H1 (cell line): ENCODE measurements around the gene ELOA. TPM values are rescaled to one million over a fixed set of nuclear protein-coding genes. Genes with fewer than 3 reads are reported as not detected.

Experiments
- CTCF ChIA-PET: fragments of 300-600 bp; sonication (Branson Sonifier 250); formaldehyde crosslinking; loops from one replicate; lab custom pipeline; 2021; ENCODE audit not compliant: partially characterized antibody; lab: Charles Lee
- POLR2A ChIA-PET: fragments of 300-600 bp; sonication (Branson Sonifier 250); formaldehyde crosslinking; loops from one replicate; lab custom pipeline; 2021; ENCODE audit warnings: inconsistent platforms; ENCODE audit not compliant: partially characterized antibody; lab: Charles Lee
- DNase-seq, 2 experiments: peaks; one replicate each; pipeline versions ENCODE4 v3.0.0 to v3.0.0-alpha.2; 2010 to 2022; ENCODE audit warnings: low spot score in 2 of 2, low read depth in 1 of 2, mixed read lengths in 1 of 2
- FAIRE-seq: peaks from 2 replicates; lab custom pipeline; 2011; peaks lifted over from hg19 to GRCh38; lab: Jason Lieb, UNC
- H2AFZ ChIP-seq: 2 replicates; pipeline ENCODE4 v1.8.1; 2012; ENCODE audit warnings: low read length, inconsistent platforms
- H2AK5ac ChIP-seq: 2 replicates; pipeline ENCODE4 v1.6.1; 2013; ENCODE audit warnings: low read depth, low read length
- H2BK120ac ChIP-seq: replicated peaks from 2 replicates; pipeline ENCODE3; 2013; ENCODE audit warnings: low read depth, low read length, inconsistent platforms
- H2BK12ac ChIP-seq: 2 replicates; pipeline ENCODE4 v1.6.1; 2013; ENCODE audit warnings: low read depth, low read length
- H2BK15ac ChIP-seq: 2 replicates; pipeline ENCODE4 v1.6.1; 2013; ENCODE audit warnings: low read length
- H2BK20ac ChIP-seq: 2 replicates; pipeline ENCODE4 v1.6.1; 2013; ENCODE audit warnings: low read length
- H2BK5ac ChIP-seq: 2 replicates; pipeline ENCODE4 v1.6.1; 2013; ENCODE audit warnings: low read depth, low read length
- H3K14ac ChIP-seq: 2 replicates; pipeline ENCODE4 v1.6.1; 2013; ENCODE audit warnings: inconsistent platforms; ENCODE audit not compliant: insufficient read length
- H3K18ac ChIP-seq: 2 replicates; pipeline ENCODE4 v1.6.1; 2013; ENCODE audit warnings: low read length; ENCODE audit errors: extremely low read depth
- H3K23ac ChIP-seq: 2 replicates; pipeline ENCODE4 v1.6.1; 2013; ENCODE audit warnings: inconsistent platforms; ENCODE audit not compliant: insufficient read length
- H3K23me2 ChIP-seq: 2 replicates; pipeline ENCODE4 v1.6.1; 2013; ENCODE audit warnings: low read depth, low read length
- H3K27ac ChIP-seq: 2 replicates; pipeline ENCODE4 v1.6.1; 2011; ENCODE audit warnings: low read depth, low read length, inconsistent platforms
- H3K27me3 ChIP-seq, 4 experiments: replicated peaks in 1 of 4; 1 replicate in 1 of 4; 2 replicates in 3 of 4; pipeline versions ENCODE4 v1.6.1 to v1.8.1; 2011 to 2013; ENCODE audit warnings: low read length in 3 of 4, mild to moderate bottlenecking in 3 of 4, inconsistent platforms in 2 of 4, mixed read lengths in 2 of 4, moderate library complexity in 1 of 4; ENCODE audit not compliant: control insufficient read depth in 3 of 4, insufficient read depth in 3 of 4; ENCODE audit errors: extremely low read depth in 1 of 4
- H3K36me3 ChIP-seq, 4 experiments: 2 replicates each; pipeline versions ENCODE4 v1.6.1 to v1.8.1; 2011 to 2013; ENCODE audit warnings: mild to moderate bottlenecking in 4 of 4, low read length in 3 of 4, moderate library complexity in 2 of 4, control low read depth in 1 of 4, inconsistent platforms in 1 of 4; ENCODE audit not compliant: insufficient read depth in 4 of 4, control insufficient read depth in 2 of 4
- H3K4ac ChIP-seq: replicated peaks from 2 replicates; pipeline ENCODE3; 2013; ENCODE audit warnings: low read length, low read depth, mixed read lengths, inconsistent platforms; ENCODE audit not compliant: insufficient read length
- H3K4me1 ChIP-seq, 4 experiments: replicated peaks in 1 of 4; 1 replicate in 1 of 4; 2 replicates in 3 of 4; pipeline versions ENCODE4 v1.6.1 to v1.8.1; 2011 to 2013; ENCODE audit warnings: low read length in 3 of 4, inconsistent platforms in 2 of 4, mixed read lengths in 1 of 4; ENCODE audit not compliant: insufficient read depth in 4 of 4, control insufficient read depth in 3 of 4
- H3K4me2 ChIP-seq, 2 experiments: 2 replicates each; pipeline versions ENCODE4 v1.6.1 to v1.8.1; 2011 to 2013; ENCODE audit warnings: low read depth in 2 of 2, low read length in 2 of 2, control low read depth in 1 of 2, inconsistent platforms in 1 of 2, mild to moderate bottlenecking in 1 of 2; ENCODE audit not compliant: insufficient read depth in 1 of 2
- H3K4me3 ChIP-seq, 4 experiments: fragments of 200-600, 300-600 bp in 1 of 4; sonication (generic), shearing (Covaris generic), sonication (Bioruptor Twin) in 1 of 4; 2 replicates each; pipeline versions ENCODE4 v1.5.1 to v1.8.1; 2011 to 2016; ENCODE audit warnings: low read length in 4 of 4, low read depth in 3 of 4, control low read depth in 2 of 4, inconsistent platforms in 2 of 4, mild to moderate bottlenecking in 2 of 4, mixed read lengths in 1 of 4, moderate library complexity in 1 of 4; ENCODE audit not compliant: insufficient read depth in 2 of 4; ENCODE audit errors: extremely low read depth in 1 of 4
- H3K56ac ChIP-seq: replicated peaks from 2 replicates; pipeline ENCODE3; 2013; ENCODE audit warnings: low read depth, mild to moderate bottlenecking, mixed read lengths, low read length, inconsistent platforms; ENCODE audit not compliant: insufficient read length
- H3K79me1 ChIP-seq: 2 replicates; pipeline ENCODE4 v1.6.1; 2013; ENCODE audit warnings: low read depth, low read length, control low read depth
- H3K79me2 ChIP-seq, 2 experiments: 2 replicates each; pipeline versions ENCODE4 v1.6.1 to v1.8.1; 2012 to 2013; ENCODE audit warnings: low read length in 2 of 2, mild to moderate bottlenecking in 2 of 2, inconsistent platforms in 1 of 2; ENCODE audit not compliant: insufficient read depth in 2 of 2, control insufficient read depth in 1 of 2
- H3K9ac ChIP-seq, 4 experiments: replicated peaks in 1 of 4; 1 replicate in 1 of 4; 2 replicates in 3 of 4; pipeline versions ENCODE4 v1.6.1 to v1.8.1; 2011 to 2013; ENCODE audit warnings: low read depth in 3 of 4, low read length in 3 of 4, control low read depth in 2 of 4, mild to moderate bottlenecking in 2 of 4, moderate library complexity in 2 of 4, inconsistent platforms in 1 of 4; ENCODE audit errors: extremely low read depth in 1 of 4
- H3K9me3 ChIP-seq, 2 experiments: 2 replicates each; pipeline versions ENCODE4 v1.6.1 to v1.8.1; 2012 to 2013; ENCODE audit warnings: mild to moderate bottlenecking in 2 of 2, moderate library complexity in 2 of 2, control low read depth in 1 of 2, inconsistent platforms in 1 of 2, low read depth in 1 of 2, low read length in 1 of 2, mixed read lengths in 1 of 2; ENCODE audit not compliant: insufficient read depth in 2 of 2
- H4K20me1 ChIP-seq, 2 experiments: replicated peaks in 1 of 2; 2 replicates each; pipeline versions ENCODE3 to v1.8.1; 2011 to 2013; ENCODE audit warnings: inconsistent platforms in 2 of 2, low read length in 2 of 2, mild to moderate bottlenecking in 1 of 2; ENCODE audit not compliant: insufficient read depth in 2 of 2, control insufficient read depth in 1 of 2
- H4K5ac ChIP-seq: 2 replicates; pipeline ENCODE4 v1.6.1; 2013; ENCODE audit warnings: low read length, low read depth, mixed read lengths, inconsistent platforms; ENCODE audit not compliant: insufficient read length
- H4K8ac ChIP-seq: 2 replicates; pipeline ENCODE4 v1.8.0; 2013; ENCODE audit warnings: mild to moderate bottlenecking, moderate library complexity, low read length, inconsistent platforms; ENCODE audit not compliant: insufficient read depth; ENCODE audit errors: extremely low read depth
- H4K91ac ChIP-seq: replicated peaks from 2 replicates; pipeline ENCODE3; 2013; ENCODE audit warnings: low read length, mixed read lengths, inconsistent platforms; ENCODE audit not compliant: insufficient read length
- ASH2L ChIP-seq: fragments of 200-600, 300-600 bp; sonication (generic); IDR thresholded peaks from one replicate; pipeline ENCODE4 v1.7.1; 2017; ENCODE audit warnings: low read length
- CREB1 ChIP-seq: IDR thresholded peaks from 2 replicates; pipeline ENCODE4 v1.6.1; 2012; ENCODE audit warnings: inconsistent platforms
- E2F6 ChIP-seq: IDR thresholded peaks from 2 replicates; pipeline ENCODE4 v1.6.1; 2012; ENCODE audit warnings: inconsistent platforms
- EGR1 ChIP-seq: IDR thresholded peaks from 2 replicates; pipeline ENCODE4 v1.6.1; 2011; ENCODE audit warnings: low read depth, low read length, borderline replicate concordance
- JUN ChIP-seq: IDR thresholded peaks from 2 replicates; pipeline ENCODE4 v1.6.1; 2011; ENCODE audit warnings: low read depth, mild to moderate bottlenecking, improper control_type of control experiment, low read length
- KDM4A ChIP-seq: IDR thresholded peaks from one replicate; pipeline ENCODE4 v1.7.1; 2012; ENCODE audit warnings: low read depth, mild to moderate bottlenecking, moderate library complexity, low read length, inconsistent platforms; ENCODE audit not compliant: severe bottlenecking
- MAX ChIP-seq: IDR thresholded peaks from 2 replicates; pipeline ENCODE4 v1.6.1; 2012; ENCODE audit warnings: inconsistent platforms
- NANOG ChIP-seq: IDR thresholded peaks from 2 replicates; pipeline ENCODE4 v1.6.1; 2011; ENCODE audit warnings: low read length, low read depth, mild to moderate bottlenecking, inconsistent platforms; ENCODE audit not compliant: insufficient read depth, poor library complexity, severe bottlenecking
- WGBS, 2 experiments: shearing (Covaris generic) in 1 of 2; methylation state at CpG; one replicate each; pipeline versions ENCODE4 v1.1.6 to v1.1.7; 2013 to 2015; ENCODE audit warnings: low lambda C conversion rate in 2 of 2, mixed read lengths in 2 of 2, inconsistent platforms in 1 of 2, low coverage in 1 of 2, missing lambda C conversion rate in 1 of 2; ENCODE audit not compliant: insufficient replicate concordance in 2 of 2, insufficient coverage in 1 of 2, insufficient read length in 1 of 2; ENCODE audit errors: extremely low coverage in 1 of 2, missing lambda C conversion rate in 1 of 2; 5-methylcytosine and 5-hydroxymethylcytosine counted together
- polyA plus RNA-seq, 7 experiments: library from polyadenylated mRNA; depleted of rRNA in 3 of 7; stranded (reverse) in 5 of 7; unstranded in 2 of 7; fragments of >200 nt in 5 of 7; fragments of 200-250 nt in 2 of 7; gene quantifications; 1 replicate in 5 of 7; 2 replicates in 1 of 7; 4 replicates in 1 of 7; pipeline versions ENCODE4 v1.2.1 to v1.2.3, GENCODE V29; 2011 to 2013; ENCODE audit warnings: missing spikeins in 2 of 7, mixed read lengths in 2 of 7
- total RNA-seq: library from RNA; stranded (reverse); fragmentation: NEBNext Ultra II Directional; extraction: Animal tissue kit (Norgen Biotek cat#: 25700); gene quantifications from 2 replicates; pipeline ENCODE4 v1.2.1, GENCODE V29; 2021
- TF ChIP-seq, protein P1 (sequence below): IDR thresholded peaks from 2 replicates; pipeline ENCODE4 v1.6.1; 2011; ENCODE audit warnings: low read depth, mild to moderate bottlenecking, low read length; ENCODE audit not compliant: insufficient read depth

Gene ELOA
- total and polyA plus RNA-seq, 2 of the 8 experiments (the other 6 are each of a cell fraction or from before 2014, with no cell fraction given), result 15.7 to 61.1 TPM

DNA sequence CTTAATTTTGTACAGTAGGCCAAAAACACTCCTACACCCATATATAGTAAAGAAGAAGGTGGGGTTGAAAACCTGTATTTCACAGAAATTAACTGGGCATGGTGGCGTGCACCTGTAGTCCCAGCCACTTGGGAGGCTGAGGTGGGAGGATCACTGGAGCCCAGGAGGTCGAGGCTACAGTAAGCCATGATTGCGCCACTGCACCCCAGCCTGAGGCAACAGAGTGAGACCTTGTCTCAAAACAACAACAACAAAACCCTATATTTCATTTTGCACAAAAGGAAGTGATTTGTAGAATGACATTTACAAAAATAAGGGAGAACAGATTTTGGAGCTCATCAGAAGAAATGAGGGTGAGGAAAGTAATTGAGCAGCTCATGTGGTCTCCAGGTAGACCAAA is 45.4 kb downstream of the ELOA start:
- Histone ChIP-seq H3K79me1 (peaks cover 10% of the 10 kb centered on the region; the same call in 1 of the 2 replicates), H2AK5ac (no peak overlapping the region), H3K9ac (no peak overlapping the region), H3K36me3 (peaks cover 13 to 29% (median 25%) of the 10 kb centered on the region in 4 experiments), H3K27ac (no peak overlapping the region), H3K4ac (no peak overlapping the region), H2BK15ac (no peak overlapping the region), H4K91ac (no peak overlapping the region), H4K20me1 (peaks cover 2 to 11% of the 10 kb centered on the region in 2 experiments), H2AFZ (no peak overlapping the region), H3K4me3 (no peak overlapping the region), H3K27me3 (no peaks in the 10 kb centered on the region), H3K9me3 (no peaks in the 10 kb centered on the region), H4K8ac (no peak overlapping the region), H3K4me2 (no peak overlapping the region), H3K23ac (no peak overlapping the region), H2BK20ac (no peak overlapping the region), H3K79me2 (peaks cover 4 to 21% of the 10 kb centered on the region in 2 experiments; a peak in 3 of 4 replicates), H3K14ac (no peak overlapping the region), H4K5ac (no peak overlapping the region), H2BK12ac (no peak overlapping the region), H2BK120ac (no peak overlapping the region), H2BK5ac (no peak overlapping the region), H3K23me2 (peaks cover 9% of the 10 kb centered on the region), H3K18ac (no peak overlapping the region), H3K56ac (no peak overlapping the region), H3K4me1 (peaks cover 0 to 11% (median 6%) of the 10 kb centered on the region in 4 experiments; a peak in 5 of 7 replicates)
- ChIA-PET CTCF (interaction anchor here (0.7 to 3.5 kb wide), 4 partner anchors 10 to 168 kb away, joined by 3 to 16 read pairs (median 6); partner anchors contain the start of gene PITHD1), POLR2A (interaction anchor here (0.9 to 16.2 kb wide), 3 partner anchors 9 to 188 kb away, joined by 3 to 192 read pairs (median 75); partner anchors contain the start of genes GALE and PITHD1)
- no peak for FAIRE-seq
- no peak for DNase-seq
- TF ChIP-seq NANOG (no peak), ASH2L (no peak), CREB1 (no peak), E2F6 (no peak), EGR1 (no peak), KDM4A (no peak), JUN (no peak), MAX (no peak)
- TF ChIP-seq, protein P1, sequence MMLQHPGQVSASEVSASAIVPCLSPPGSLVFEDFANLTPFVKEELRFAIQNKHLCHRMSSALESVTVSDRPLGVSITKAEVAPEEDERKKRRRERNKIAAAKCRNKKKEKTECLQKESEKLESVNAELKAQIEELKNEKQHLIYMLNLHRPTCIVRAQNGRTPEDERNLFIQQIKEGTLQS, result no peak
- 97% methylated on average over 3 of the region's 3 CpGs; no CpG with 5 or more reads in 1 of the 2 experiments for WGBS, 2 experiments
